Measurements from ENCODE around the gene SST. TPM values are rescaled to one million over a fixed set of nuclear protein-coding genes. Genes with fewer than 3 reads are reported as not detected.

Gene SST
- polyA plus RNA-seq = under 1 TPM; 0.24 to 0.47 TPM

GRCh38 chr3:187669675-187670504, at the start of gene SST:
Gene SST (minus strand): TSS chr3:187670394. CDS start chr3:187670291, 103 bp downstream.
- H3K4me3 ChIP-seq (ENCODE audit: low read depth in 1 of 2, low read length in 2 of 2) = no peak within 1 kb of the TSS
- H3K27me3 ChIP-seq (ENCODE audit: control insufficient read depth in 1 of 2, insufficient read depth in 2 of 2, low read length in 2 of 2) = peaks cover 0 to 7% of the 10 kb centered on the region in 2 donors
- 12 to 14% methylated on average over 45 to 46 of the region's 46 CpGs for WGBS, 2 donors
- H3K4me1 ChIP-seq (ENCODE audit: control insufficient read depth in 2 of 2, insufficient read depth in 2 of 2, low read length in 1 of 2) = no peaks in the 10 kb centered on the region
- H3K36me3 ChIP-seq (ENCODE audit: control insufficient read depth in 2 of 2, insufficient read depth in 2 of 2, low read length in 1 of 2) = no peaks in the 10 kb centered on the region
- H3K9me3 ChIP-seq (ENCODE audit: control insufficient read depth in 2 of 2, insufficient read depth in 1 of 2, low read depth in 1 of 2, low read length in 1 of 2) = no peaks in the 10 kb centered on the region
- H3K27ac ChIP-seq (ENCODE audit: low read depth in 2 of 2, low read length in 1 of 2) = no peak within 1 kb of the TSS

- H3K4me3 ChIP-seq (ENCODE audit: low read depth in 1 of 2, low read length in 2 of 2) = no peak overlapping the region
- H3K27me3 ChIP-seq (ENCODE audit: control insufficient read depth in 1 of 2, insufficient read depth in 2 of 2, low read length in 2 of 2) = no peaks in the 10 kb centered on the region
- 41 to 42% methylated on average over 6 of the region's 6 CpGs for WGBS, 2 donors
- H3K4me1 ChIP-seq (ENCODE audit: control insufficient read depth in 2 of 2, insufficient read depth in 2 of 2, low read length in 1 of 2) = no peaks in the 10 kb centered on the region
- peaks cover 4 to 16% of the 10 kb centered on the region in 2 donors for H3K36me3 ChIP-seq (ENCODE audit: control insufficient read depth in 2 of 2, insufficient read depth in 2 of 2, low read length in 1 of 2)
- no peaks in the 10 kb centered on the region for H3K9me3 ChIP-seq (ENCODE audit: control insufficient read depth in 2 of 2, insufficient read depth in 1 of 2, low read depth in 1 of 2, low read length in 1 of 2)
- H3K27ac ChIP-seq (ENCODE audit: low read depth in 2 of 2, low read length in 1 of 2) = no peak overlapping the region
Observed at GRCh38 chr3:187719628-187720336, 49.6 kb upstream of the SST start.

GRCh38 chr3:187718802-187719201, 48.6 kb upstream of the SST start:
- no peak overlapping the region for H3K4me3 ChIP-seq (ENCODE audit: low read depth in 1 of 2, low read length in 2 of 2)
- no peaks in the 10 kb centered on the region for H3K9me3 ChIP-seq (ENCODE audit: control insufficient read depth in 2 of 2, insufficient read depth in 1 of 2, low read depth in 1 of 2, low read length in 1 of 2)
- no peaks in the 10 kb centered on the region for H3K4me1 ChIP-seq (ENCODE audit: control insufficient read depth in 2 of 2, insufficient read depth in 2 of 2, low read length in 1 of 2)
- H3K36me3 ChIP-seq (ENCODE audit: control insufficient read depth in 2 of 2, insufficient read depth in 2 of 2, low read length in 1 of 2) = peaks cover 4 to 9% of the 10 kb centered on the region in 2 donors
- no peak overlapping the region for H3K27ac ChIP-seq (ENCODE audit: low read depth in 2 of 2, low read length in 1 of 2)
- 92 to 95% methylated on average over 5 of the region's 5 CpGs for WGBS, 2 donors
- no peaks in the 10 kb centered on the region for H3K27me3 ChIP-seq (ENCODE audit: control insufficient read depth in 1 of 2, insufficient read depth in 2 of 2, low read length in 2 of 2)

- peaks cover 1 to 8% of the 10 kb centered on the region in 2 donors for H3K36me3 ChIP-seq (ENCODE audit: control insufficient read depth in 2 of 2, insufficient read depth in 2 of 2, low read length in 1 of 2)
- no peak overlapping the region for H3K27ac ChIP-seq (ENCODE audit: low read depth in 2 of 2, low read length in 1 of 2)
- no peaks in the 10 kb centered on the region for H3K4me1 ChIP-seq (ENCODE audit: control insufficient read depth in 2 of 2, insufficient read depth in 2 of 2, low read length in 1 of 2)
- H3K4me3 ChIP-seq (ENCODE audit: low read depth in 1 of 2, low read length in 2 of 2) = no peak overlapping the region
- WGBS, 2 donors = 42 to 46% methylated on average over 1 of the region's 1 CpG
- H3K9me3 ChIP-seq (ENCODE audit: control insufficient read depth in 2 of 2, insufficient read depth in 1 of 2, low read depth in 1 of 2, low read length in 1 of 2) = no peaks in the 10 kb centered on the region
- H3K27me3 ChIP-seq (ENCODE audit: control insufficient read depth in 1 of 2, insufficient read depth in 2 of 2, low read length in 2 of 2) = no peaks in the 10 kb centered on the region
Observed at GRCh38 chr3:187717572-187717971, 47.4 kb upstream of the SST start.

GRCh38 chr3:187714404-187714979, 44.3 kb upstream of the SST start:
- H3K27me3 ChIP-seq (ENCODE audit: control insufficient read depth in 1 of 2, insufficient read depth in 2 of 2, low read length in 2 of 2) = no peaks in the 10 kb centered on the region

GRCh38 chr3:187713504-187713903, 43.3 kb upstream of the SST start:
- 65 to 73% methylated on average over 2 of the region's 2 CpGs for WGBS, 2 donors
- no peaks in the 10 kb centered on the region for H3K9me3 ChIP-seq (ENCODE audit: control insufficient read depth in 2 of 2, insufficient read depth in 1 of 2, low read depth in 1 of 2, low read length in 1 of 2)
- H3K4me1 ChIP-seq (ENCODE audit: control insufficient read depth in 2 of 2, insufficient read depth in 2 of 2, low read length in 1 of 2) = no peaks in the 10 kb centered on the region
- no peaks in the 10 kb centered on the region for H3K36me3 ChIP-seq (ENCODE audit: control insufficient read depth in 2 of 2, insufficient read depth in 2 of 2, low read length in 1 of 2)
- H3K4me3 ChIP-seq (ENCODE audit: low read depth in 1 of 2, low read length in 2 of 2) = no peak overlapping the region
- no peaks in the 10 kb centered on the region for H3K27me3 ChIP-seq (ENCODE audit: control insufficient read depth in 1 of 2, insufficient read depth in 2 of 2, low read length in 2 of 2)
- no peak overlapping the region for H3K27ac ChIP-seq (ENCODE audit: low read depth in 2 of 2, low read length in 1 of 2)

More at GRCh38 chr3:187714404-187714979, 44.3 kb upstream of the SST start:
- WGBS, 2 donors = 15 to 16% methylated on average over 4 of the region's 4 CpGs
- Histone ChIP-seq H3K4me1 (ENCODE audit: control insufficient read depth in 2 of 2, insufficient read depth in 2 of 2, low read length in 1 of 2) (no peaks in the 10 kb centered on the region), H3K27ac (ENCODE audit: low read depth in 2 of 2, low read length in 1 of 2) (no peak overlapping the region), H3K36me3 (ENCODE audit: control insufficient read depth in 2 of 2, insufficient read depth in 2 of 2, low read length in 1 of 2) (no peaks in the 10 kb centered on the region), H3K9me3 (ENCODE audit: control insufficient read depth in 2 of 2, insufficient read depth in 1 of 2, low read depth in 1 of 2, low read length in 1 of 2) (no peaks in the 10 kb centered on the region), H3K4me3 (ENCODE audit: low read depth in 1 of 2, low read length in 2 of 2) (no peak overlapping the region)

GRCh38 chr3:187709155-187709554, 39.0 kb upstream of the SST start:
- WGBS, 2 donors = 77 to 81% methylated on average over 4 of the region's 4 CpGs
- H3K27ac ChIP-seq (ENCODE audit: low read depth in 2 of 2, low read length in 1 of 2) = no peak overlapping the region
- no peaks in the 10 kb centered on the region for H3K9me3 ChIP-seq (ENCODE audit: control insufficient read depth in 2 of 2, insufficient read depth in 1 of 2, low read depth in 1 of 2, low read length in 1 of 2)
- H3K4me1 ChIP-seq (ENCODE audit: control insufficient read depth in 2 of 2, insufficient read depth in 2 of 2, low read length in 1 of 2) = no peaks in the 10 kb centered on the region
- H3K27me3 ChIP-seq (ENCODE audit: control insufficient read depth in 1 of 2, insufficient read depth in 2 of 2, low read length in 2 of 2) = no peaks in the 10 kb centered on the region
- H3K4me3 ChIP-seq (ENCODE audit: low read depth in 1 of 2, low read length in 2 of 2) = no peak overlapping the region
- H3K36me3 ChIP-seq (ENCODE audit: control insufficient read depth in 2 of 2, insufficient read depth in 2 of 2, low read length in 1 of 2) = no peaks in the 10 kb centered on the region

GRCh38 chr3:187708696-187709095, 38.5 kb upstream of the SST start:
- H3K27me3 ChIP-seq (ENCODE audit: control insufficient read depth in 1 of 2, insufficient read depth in 2 of 2, low read length in 2 of 2) = no peaks in the 10 kb centered on the region
- no peak overlapping the region for H3K4me3 ChIP-seq (ENCODE audit: low read depth in 1 of 2, low read length in 2 of 2)
- no peaks in the 10 kb centered on the region for H3K36me3 ChIP-seq (ENCODE audit: control insufficient read depth in 2 of 2, insufficient read depth in 2 of 2, low read length in 1 of 2)
- H3K9me3 ChIP-seq (ENCODE audit: control insufficient read depth in 2 of 2, insufficient read depth in 1 of 2, low read depth in 1 of 2, low read length in 1 of 2) = no peaks in the 10 kb centered on the region
- H3K4me1 ChIP-seq (ENCODE audit: control insufficient read depth in 2 of 2, insufficient read depth in 2 of 2, low read length in 1 of 2) = no peaks in the 10 kb centered on the region
- no peak overlapping the region for H3K27ac ChIP-seq (ENCODE audit: low read depth in 2 of 2, low read length in 1 of 2)

- H3K27ac ChIP-seq (ENCODE audit: low read depth in 2 of 2, low read length in 1 of 2) = no peak overlapping the region
- H3K36me3 ChIP-seq (ENCODE audit: control insufficient read depth in 2 of 2, insufficient read depth in 2 of 2, low read length in 1 of 2) = no peaks in the 10 kb centered on the region
- WGBS, 2 donors = 90 to 92% methylated on average over 2 of the region's 2 CpGs
- no peak overlapping the region for H3K4me3 ChIP-seq (ENCODE audit: low read depth in 1 of 2, low read length in 2 of 2)
- H3K27me3 ChIP-seq (ENCODE audit: control insufficient read depth in 1 of 2, insufficient read depth in 2 of 2, low read length in 2 of 2) = no peaks in the 10 kb centered on the region
- H3K4me1 ChIP-seq (ENCODE audit: control insufficient read depth in 2 of 2, insufficient read depth in 2 of 2, low read length in 1 of 2) = no peaks in the 10 kb centered on the region
- H3K9me3 ChIP-seq (ENCODE audit: control insufficient read depth in 2 of 2, insufficient read depth in 1 of 2, low read depth in 1 of 2, low read length in 1 of 2) = no peaks in the 10 kb centered on the region
Observed at GRCh38 chr3:187706971-187707370, 36.8 kb upstream of the SST start.
